ENCODE results near the gene ELOVL6. TPM values are rescaled to one million over a fixed set of nuclear protein-coding genes. Genes with fewer than 3 reads are reported as not detected.

The ELOVL6 gene
- total and polyA plus RNA-seq, 9 donors = 0.36 to 10.4 (median 3.6) TPM

GRCh38 chr4:110170861-110171260, 27.6 kb downstream of the ELOVL6 start:
- intact Hi-C loops (cut with DNase I) = no loop called here
- TF ChIP-seq EP300 (IDR thresholded peaks at IDR 0.05) (no peak), POLR2A (IDR thresholded peaks at IDR 0.05) (no peak)
- TF ChIP-seq, protein P1, sequence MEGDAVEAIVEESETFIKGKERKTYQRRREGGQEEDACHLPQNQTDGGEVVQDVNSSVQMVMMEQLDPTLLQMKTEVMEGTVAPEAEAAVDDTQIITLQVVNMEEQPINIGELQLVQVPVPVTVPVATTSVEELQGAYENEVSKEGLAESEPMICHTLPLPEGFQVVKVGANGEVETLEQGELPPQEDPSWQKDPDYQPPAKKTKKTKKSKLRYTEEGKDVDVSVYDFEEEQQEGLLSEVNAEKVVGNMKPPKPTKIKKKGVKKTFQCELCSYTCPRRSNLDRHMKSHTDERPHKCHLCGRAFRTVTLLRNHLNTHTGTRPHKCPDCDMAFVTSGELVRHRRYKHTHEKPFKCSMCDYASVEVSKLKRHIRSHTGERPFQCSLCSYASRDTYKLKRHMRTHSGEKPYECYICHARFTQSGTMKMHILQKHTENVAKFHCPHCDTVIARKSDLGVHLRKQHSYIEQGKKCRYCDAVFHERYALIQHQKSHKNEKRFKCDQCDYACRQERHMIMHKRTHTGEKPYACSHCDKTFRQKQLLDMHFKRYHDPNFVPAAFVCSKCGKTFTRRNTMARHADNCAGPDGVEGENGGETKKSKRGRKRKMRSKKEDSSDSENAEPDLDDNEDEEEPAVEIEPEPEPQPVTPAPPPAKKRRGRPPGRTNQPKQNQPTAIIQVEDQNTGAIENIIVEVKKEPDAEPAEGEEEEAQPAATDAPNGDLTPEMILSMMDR (IDR thresholded peaks at IDR 0.05) = no peak
- Histone ChIP-seq H3K36me3 (no peaks in the 10 kb centered on the region), H3K4me1 (ENCODE audit: insufficient read depth) (no peaks in the 10 kb centered on the region), H3K27ac (no peak overlapping the region), H3K9me3 (no peaks in the 10 kb centered on the region), H3K27me3 (no peaks in the 10 kb centered on the region), H3K4me3 (no peak overlapping the region)
- no peak for DNase-seq
- 94 to 100% (median 99%) methylated on average over 3 of the region's 3 CpGs for WGBS, 3 donors

DNA sequence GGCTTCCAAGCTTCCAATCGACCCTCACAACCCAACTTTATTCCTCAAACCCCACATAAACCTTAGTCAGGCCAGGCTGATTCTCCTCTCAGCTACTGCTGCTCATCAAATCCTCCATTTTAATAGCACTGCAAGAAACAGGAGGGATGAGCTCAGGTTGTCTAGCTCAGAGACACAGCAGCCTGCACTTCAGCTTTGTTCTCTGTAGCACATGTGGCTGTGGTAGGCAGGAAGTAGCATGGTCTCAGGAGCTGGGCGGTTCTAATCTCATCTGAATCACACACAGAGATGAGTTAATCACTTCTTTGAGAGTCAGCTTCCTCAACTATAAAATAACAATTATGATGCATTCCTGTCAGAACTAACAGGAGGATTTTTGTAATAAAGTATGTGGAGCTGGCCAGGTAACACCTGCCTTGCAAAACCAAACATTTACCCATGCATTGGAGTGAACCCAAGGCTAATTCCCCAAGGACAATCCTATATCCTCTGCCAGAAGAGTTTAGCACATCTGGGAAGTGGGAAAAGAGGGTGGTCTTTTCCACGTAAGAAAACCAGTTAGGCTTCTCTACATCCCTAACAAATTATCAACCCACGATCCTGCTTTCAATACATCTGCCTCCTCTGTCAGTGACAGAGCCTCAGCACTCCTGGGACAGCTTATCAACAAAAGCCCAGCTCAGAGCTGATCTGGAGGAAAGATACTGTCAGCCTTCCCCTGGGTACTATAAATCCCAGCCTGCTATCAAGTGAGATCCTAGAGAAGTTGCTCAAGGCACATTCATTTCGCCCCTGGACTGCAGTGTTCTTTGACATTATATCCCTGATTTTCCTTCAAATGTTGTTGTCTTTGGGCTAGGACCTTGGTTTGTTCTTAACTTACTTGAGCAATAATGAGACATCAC, 32.8 kb downstream of the ELOVL6 start:
- no peak for DNase-seq
- no peak overlapping the region for H3K4me3 ChIP-seq
- intact Hi-C loops (cut with DNase I) = no loop called here
- no peaks in the 10 kb centered on the region for H3K9me3 ChIP-seq
- no peak overlapping the region for H3K27ac ChIP-seq
- H3K4me1 ChIP-seq (ENCODE audit: insufficient read depth) = no peaks in the 10 kb centered on the region
- no peak for TF ChIP-seq POLR2A (IDR thresholded peaks at IDR 0.05)
- H3K36me3 ChIP-seq = no peaks in the 10 kb centered on the region
- WGBS, 3 donors = 65 to 85% (median 82%) methylated on average over 5 of the region's 5 CpGs
- H3K27me3 ChIP-seq = no peaks in the 10 kb centered on the region

- intact Hi-C loops (cut with DNase I) = no loop called here
- 78 to 92% (median 85%) methylated on average over 2 of the region's 2 CpGs for WGBS, 3 donors
- no peaks in the 10 kb centered on the region for H3K9me3 ChIP-seq
- no peak overlapping the region for H3K4me3 ChIP-seq
- no peak for TF ChIP-seq POLR2A (IDR thresholded peaks at IDR 0.05)
- H3K4me1 ChIP-seq (ENCODE audit: insufficient read depth) = no peaks in the 10 kb centered on the region
- H3K27me3 ChIP-seq = no peaks in the 10 kb centered on the region
- no peak overlapping the region for H3K27ac ChIP-seq
- no peaks in the 10 kb centered on the region for H3K36me3 ChIP-seq
- DNase-seq = no peak
Observed at GRCh38 chr4:110164856-110165255, 33.6 kb downstream of the ELOVL6 start.

GRCh38 chr4:110164251-110164650, 34.2 kb downstream of the ELOVL6 start:
- TF ChIP-seq, protein P1 (IDR thresholded peaks at IDR 0.05) = no peak
- TF ChIP-seq EP300 (IDR thresholded peaks at IDR 0.05) (no peak), POLR2A (IDR thresholded peaks at IDR 0.05) (no peak)
- no peak for DNase-seq
- H3K27ac ChIP-seq = no peak overlapping the region
- intact Hi-C loops (cut with DNase I) = no loop called here
- no peaks in the 10 kb centered on the region for H3K27me3 ChIP-seq
- H3K9me3 ChIP-seq = no peaks in the 10 kb centered on the region
- no peaks in the 10 kb centered on the region for H3K4me1 ChIP-seq (ENCODE audit: insufficient read depth)
- H3K36me3 ChIP-seq = no peaks in the 10 kb centered on the region
- 79 to 87% (median 84%) methylated on average over 5 of the region's 5 CpGs for WGBS, 3 donors
- H3K4me3 ChIP-seq = no peak overlapping the region

DNA sequence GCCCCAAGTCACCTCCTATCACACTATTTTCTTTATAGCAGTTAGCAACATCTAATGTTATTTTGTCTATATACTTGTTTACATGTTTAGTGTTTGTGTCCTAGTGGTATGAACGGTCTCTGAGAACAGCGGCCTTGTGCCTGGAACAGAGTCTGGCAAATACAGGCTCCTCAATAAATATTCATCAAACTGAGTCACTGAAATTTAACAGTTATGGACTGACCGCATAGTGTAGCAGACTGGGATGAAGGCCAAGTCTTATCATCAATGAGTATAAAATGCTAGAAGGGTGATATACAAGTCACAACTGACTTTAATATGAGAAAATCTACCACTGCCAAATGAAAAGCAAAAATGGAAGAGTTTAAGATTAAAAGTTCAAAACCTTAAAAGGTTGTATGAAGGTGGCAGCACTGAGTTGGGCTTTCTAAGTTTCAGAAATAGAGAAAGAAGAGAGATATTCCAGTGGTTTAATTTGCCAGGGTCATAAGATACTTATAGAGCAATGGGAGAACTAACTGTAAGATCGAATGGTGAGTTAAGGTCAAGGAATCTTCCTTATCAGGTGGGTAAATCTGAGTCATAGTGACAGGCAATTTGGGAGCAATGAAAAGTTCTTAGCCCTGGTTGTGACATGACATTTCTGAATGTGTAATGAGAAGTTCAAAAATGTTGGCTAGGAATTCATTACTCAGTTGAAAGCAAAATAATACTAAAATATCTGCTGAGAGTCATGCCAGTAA, 34.9 kb downstream of the ELOVL6 start:
- no peaks in the 10 kb centered on the region for H3K36me3 ChIP-seq
- no peaks in the 10 kb centered on the region for H3K9me3 ChIP-seq
- H3K4me1 ChIP-seq (ENCODE audit: insufficient read depth) = no peaks in the 10 kb centered on the region
- H3K27me3 ChIP-seq = no peaks in the 10 kb centered on the region
- no peak overlapping the region for H3K27ac ChIP-seq
- DNase-seq = no peak
- no peak overlapping the region for H3K4me3 ChIP-seq
- TF ChIP-seq EP300 (IDR thresholded peaks at IDR 0.05) (no peak), POLR2A (IDR thresholded peaks at IDR 0.05) (no peak)
- TF ChIP-seq, protein P1 (IDR thresholded peaks at IDR 0.05) = no peak
- WGBS, 3 donors = 66 to 71% (median 70%) methylated on average over 4 of the region's 4 CpGs
- intact Hi-C loops (cut with DNase I) = no loop called here
